HEK293 (cell line): Measurements from ENCODE around the gene PIK3R2.

Experiments used
- CTCF ChIA-PET: fragments of 350-600 bp; formaldehyde crosslinking; extraction: SDS; loops from one replicate; lab custom pipeline; 2021; ENCODE audit warnings: antibody characterized with exemption; lab: Yijun Ruan, JAX
- POLR2A ChIA-PET: fragments of 300-600 bp; formaldehyde crosslinking; extraction: SDS; loops from one replicate; lab custom pipeline; 2020; ENCODE audit warnings: antibody characterized with exemption, inconsistent platforms; lab: Yijun Ruan, JAX
- H3K27ac ChIP-seq: fragments of 200-500 bp; sonication (Bioruptor generic); 2 replicates; pipeline ENCODE4 v1.5.1; 2014; ENCODE audit warnings: low read depth, low read length, control low read depth, inconsistent platforms; ENCODE audit errors: extremely low read depth
- H3K36me3 ChIP-seq, 2 experiments: fragments of 200-500 bp in 1 of 2; sonication (Bioruptor generic) in 1 of 2; 1 replicate in 1 of 2; 2 replicates in 1 of 2; pipeline ENCODE4 v1.5.1; 2014 to 2017; ENCODE audit warnings: inconsistent platforms in 2 of 2, low read length in 2 of 2; ENCODE audit not compliant: control insufficient read depth in 2 of 2, insufficient read depth in 1 of 2
- H3K4me1 ChIP-seq: fragments of 200-500 bp; sonication (Bioruptor generic); 2 replicates; pipeline ENCODE4 v1.5.1; 2014; ENCODE audit warnings: mild to moderate bottlenecking, low read length, inconsistent platforms; ENCODE audit not compliant: control insufficient read depth, insufficient read depth
- H3K4me3 ChIP-seq: 2 replicates; pipeline ENCODE4 v1.5.1; 2011; ENCODE audit warnings: low read depth, mild to moderate bottlenecking, control low read depth, low read length, moderate library complexity
- H3K9me3 ChIP-seq: fragments of 200-500 bp; sonication (Bioruptor generic); 2 replicates; pipeline ENCODE4 v1.5.1; 2014; ENCODE audit warnings: low read depth, low read length, inconsistent platforms; ENCODE audit not compliant: control insufficient read depth, insufficient read depth
- HOXD13 ChIP-seq: sonication (generic); formaldehyde crosslinking; IDR thresholded peaks from 2 replicates; pipeline ENCODE4 v1.8.0; 2022; ENCODE audit warnings: missing genetic modification reagents, borderline replicate concordance
- IKZF3 ChIP-seq: fragments of 450-650 bp; IDR thresholded peaks from 2 replicates; pipeline ENCODE4 v1.5.0; 2018; ENCODE audit warnings: missing biosample characterization, mild to moderate bottlenecking, missing genetic modification characterization, moderate library complexity
- KLF16 ChIP-seq: fragments of 450-650 bp; formaldehyde crosslinking; IDR thresholded peaks from 2 replicates; pipeline ENCODE4 v1.5.1; 2017; ENCODE audit warnings: missing biosample characterization, missing genetic modification characterization
- SP2 ChIP-seq: fragments of 450-650 bp; formaldehyde crosslinking; IDR thresholded peaks from 2 replicates; pipeline ENCODE4 v1.5.1; 2016; ENCODE audit warnings: missing biosample characterization, missing genetic modification characterization
- ZBTB26 ChIP-seq: fragments of 450-650 bp; formaldehyde crosslinking; optimal IDR thresholded peaks from 2 replicates; pipeline ENCODE3; 2016; ENCODE audit warnings: missing biosample characterization, mild to moderate bottlenecking, missing genetic modification characterization
- ZFP3 ChIP-seq: fragments of 450-650 bp; formaldehyde crosslinking; IDR thresholded peaks from 2 replicates; pipeline ENCODE4 v1.5.1; 2016; ENCODE audit warnings: low read depth, missing biosample characterization, missing genetic modification characterization
- ZIC2 ChIP-seq: fragments of 450-650 bp; formaldehyde crosslinking; IDR thresholded peaks from 2 replicates; pipeline ENCODE4 v1.5.1; 2016; ENCODE audit warnings: missing biosample characterization, missing genetic modification characterization
- ZNF157 ChIP-seq: fragments of 450-650 bp; formaldehyde crosslinking; IDR thresholded peaks from 2 replicates; pipeline ENCODE4 v1.5.1; 2016; ENCODE audit warnings: missing biosample characterization, missing genetic modification characterization
- ZNF19 ChIP-seq: fragments of 450-650 bp; formaldehyde crosslinking; IDR thresholded peaks from 2 replicates; pipeline ENCODE4; 2016; ENCODE audit warnings: missing biosample characterization, missing genetic modification characterization, low read depth
- ZNF2 ChIP-seq: fragments of 450-650 bp; formaldehyde crosslinking; IDR thresholded peaks from 2 replicates; pipeline ENCODE4 v1.5.1; 2016; ENCODE audit warnings: missing biosample characterization, missing genetic modification characterization
- ZNF214 ChIP-seq: fragments of 450-650 bp; formaldehyde crosslinking; IDR thresholded peaks from 2 replicates; pipeline ENCODE4 v1.5.1; 2017; ENCODE audit warnings: missing biosample characterization, mild to moderate bottlenecking, missing genetic modification characterization, borderline replicate concordance
- ZNF26 ChIP-seq: fragments of 450-650 bp; formaldehyde crosslinking; IDR thresholded peaks from 2 replicates; pipeline ENCODE4 v1.5.1; 2016; ENCODE audit warnings: missing biosample characterization, missing genetic modification characterization
- ZNF585B ChIP-seq: fragments of 450-650 bp; formaldehyde crosslinking; IDR thresholded peaks from 2 replicates; pipeline ENCODE4 v1.5.1; 2016; ENCODE audit warnings: missing biosample characterization, missing genetic modification characterization
- ZNF610 ChIP-seq: fragments of 450-650 bp; formaldehyde crosslinking; IDR thresholded peaks from 2 replicates; pipeline ENCODE4 v1.5.1; 2016; ENCODE audit warnings: missing biosample characterization, missing genetic modification characterization, borderline replicate concordance
- ZNF623 ChIP-seq: fragments of 450-650 bp; formaldehyde crosslinking; IDR thresholded peaks from 2 replicates; pipeline ENCODE4 v1.5.1; 2016; ENCODE audit warnings: missing biosample characterization, missing genetic modification characterization
- TF ChIP-seq, protein P1 (sequence below): fragments of 450-650 bp; formaldehyde crosslinking; IDR thresholded peaks from 2 replicates; pipeline ENCODE4 v1.5.1; 2016; ENCODE audit warnings: missing biosample characterization, missing genetic modification characterization
- TF ChIP-seq, protein P2 (sequence below): fragments of 450-650 bp; formaldehyde crosslinking; IDR thresholded peaks from 2 replicates; pipeline ENCODE4 v1.5.1; 2016; ENCODE audit warnings: missing biosample characterization, missing genetic modification characterization, low read depth
- TF ChIP-seq, protein P3 (sequence below): fragments of 450-650 bp; IDR thresholded peaks from 2 replicates; pipeline ENCODE4 v1.5.1; 2018; ENCODE audit warnings: missing biosample characterization, mild to moderate bottlenecking, missing genetic modification characterization

PIK3R2 gene

DNA sequence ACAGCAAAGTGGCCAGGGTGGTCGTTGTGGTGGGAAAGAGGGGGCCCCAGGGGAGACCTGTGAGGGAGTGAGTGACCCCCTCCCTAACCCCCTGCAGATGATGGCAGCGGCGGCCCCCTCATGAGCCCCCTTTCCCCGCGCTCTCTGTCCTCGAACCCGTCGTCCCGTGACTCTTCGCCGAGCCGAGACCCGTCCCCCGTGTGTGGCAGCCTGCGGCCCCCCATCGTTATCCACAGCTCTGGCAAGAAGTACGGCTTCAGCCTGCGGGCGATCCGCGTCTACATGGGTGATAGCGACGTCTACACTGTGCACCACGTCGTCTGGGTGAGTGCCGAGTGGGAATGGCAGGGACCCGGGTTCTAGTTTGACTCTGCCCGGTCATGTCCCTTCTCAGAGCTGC is 8.1 kb upstream of the PIK3R2 start:
- Histone ChIP-seq H3K27ac (no peak overlapping the region), H3K4me3 (no peak overlapping the region), H3K9me3 (no peaks in the 10 kb centered on the region), H3K36me3 (peaks cover 0 to 42% of the 10 kb centered on the region in 2 experiments; a peak in 2 of 3 replicates), H3K4me1 (no peaks in the 10 kb centered on the region)
- ChIA-PET POLR2A (no interaction called here), CTCF (interaction anchor here (1.6 kb wide), 1 partner anchor 34 kb away, joined by 3 read pairs; no protein-coding TSS in a partner anchor)
- TF ChIP-seq HOXD13 (CRISPR knock-in tag) (no peak), ZNF623 (0 out of 2 replicates have a peak, but pooled peaks have one; percentile 0)

- CTCF ChIA-PET = interaction anchor here (1.6 kb wide), 1 partner anchor 34 kb away, joined by 3 read pairs; no protein-coding TSS in a partner anchor
- Histone ChIP-seq H3K36me3 (peaks cover 0 to 39% of the 10 kb centered on the region in 2 experiments; a peak in 2 of 3 replicates), H3K9me3 (no peaks in the 10 kb centered on the region), H3K4me3 (no peak overlapping the region), H3K27ac (no peak overlapping the region)
- POLR2A ChIA-PET = no interaction called here
- 0 out of 2 replicates have a peak, but pooled peaks have one; percentile 14 for TF ChIP-seq SP2 (tag by site-specific recombination)
- TF ChIP-seq ZNF26 (tag by site-specific recombination) = no peak
- TF ChIP-seq ZFP3 (tag by site-specific recombination) = peak; percentile 97
- TF ChIP-seq, all 188 proteins: peak for 2
- H3K4me1 ChIP-seq = no peaks in the 10 kb centered on the region
Observed at GRCh38 chr19:18145391-18145999, 7.5 kb upstream of the PIK3R2 start.

- CTCF ChIA-PET = no interaction called here
- TF ChIP-seq ZIC2 (tag by site-specific recombination) (0 out of 2 replicates have a peak, but pooled peaks have one; percentile 35), KLF16 (tag by site-specific recombination) (no peak)
- TF ChIP-seq, all 188 proteins: peak for 1
- H3K36me3 ChIP-seq = peaks cover 0 to 30% of the 10 kb centered on the region in 2 experiments; a peak in 2 of 3 replicates
- no peaks in the 10 kb centered on the region for H3K4me1 ChIP-seq
- no peaks in the 10 kb centered on the region for H3K9me3 ChIP-seq
- H3K4me3 ChIP-seq = no peak overlapping the region
- H3K27ac ChIP-seq = no peak overlapping the region
- POLR2A ChIA-PET = no interaction called here
Observed at GRCh38 chr19:18147396-18147795, 5.6 kb upstream of the PIK3R2 start.

GRCh38 chr19:18149596-18149975 is 3.4 kb upstream of the PIK3R2 start:
- CTCF ChIA-PET = interaction anchor here (0.6 to 0.7 kb wide), 2 partner anchors 200 to 239 kb away, joined by 3 read pairs; no protein-coding TSS in a partner anchor
- POLR2A ChIA-PET = no interaction called here
- no peaks in the 10 kb centered on the region; the same call in 1 of the 2 replicates for H3K4me1 ChIP-seq
- no peak for TF ChIP-seq ZNF157 (tag by site-specific recombination)
- TF ChIP-seq ZNF585B = no peak
- no peak for TF ChIP-seq ZNF610 (tag by site-specific recombination)
- TF ChIP-seq, protein P1, sequence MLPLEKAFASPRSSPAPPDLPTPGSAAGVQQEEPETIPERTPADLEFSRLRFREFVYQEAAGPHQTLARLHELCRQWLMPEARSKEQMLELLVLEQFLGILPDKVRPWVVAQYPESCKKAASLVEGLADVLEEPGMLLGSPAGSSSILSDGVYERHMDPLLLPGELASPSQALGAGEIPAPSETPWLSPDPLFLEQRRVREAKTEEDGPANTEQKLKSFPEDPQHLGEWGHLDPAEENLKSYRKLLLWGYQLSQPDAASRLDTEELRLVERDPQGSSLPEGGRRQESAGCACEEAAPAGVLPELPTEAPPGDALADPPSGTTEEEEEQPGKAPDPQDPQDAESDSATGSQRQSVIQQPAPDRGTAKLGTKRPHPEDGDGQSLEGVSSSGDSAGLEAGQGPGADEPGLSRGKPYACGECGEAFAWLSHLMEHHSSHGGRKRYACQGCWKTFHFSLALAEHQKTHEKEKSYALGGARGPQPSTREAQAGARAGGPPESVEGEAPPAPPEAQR (tag by site-specific recombination) = no peak
- TF ChIP-seq, protein P2, sequence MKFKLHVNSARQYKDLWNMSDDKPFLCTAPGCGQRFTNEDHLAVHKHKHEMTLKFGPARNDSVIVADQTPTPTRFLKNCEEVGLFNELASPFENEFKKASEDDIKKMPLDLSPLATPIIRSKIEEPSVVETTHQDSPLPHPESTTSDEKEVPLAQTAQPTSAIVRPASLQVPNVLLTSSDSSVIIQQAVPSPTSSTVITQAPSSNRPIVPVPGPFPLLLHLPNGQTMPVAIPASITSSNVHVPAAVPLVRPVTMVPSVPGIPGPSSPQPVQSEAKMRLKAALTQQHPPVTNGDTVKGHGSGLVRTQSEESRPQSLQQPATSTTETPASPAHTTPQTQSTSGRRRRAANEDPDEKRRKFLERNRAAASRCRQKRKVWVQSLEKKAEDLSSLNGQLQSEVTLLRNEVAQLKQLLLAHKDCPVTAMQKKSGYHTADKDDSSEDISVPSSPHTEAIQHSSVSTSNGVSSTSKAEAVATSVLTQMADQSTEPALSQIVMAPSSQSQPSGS (tag by site-specific recombination) = no peak
- TF ChIP-seq, protein P3, sequence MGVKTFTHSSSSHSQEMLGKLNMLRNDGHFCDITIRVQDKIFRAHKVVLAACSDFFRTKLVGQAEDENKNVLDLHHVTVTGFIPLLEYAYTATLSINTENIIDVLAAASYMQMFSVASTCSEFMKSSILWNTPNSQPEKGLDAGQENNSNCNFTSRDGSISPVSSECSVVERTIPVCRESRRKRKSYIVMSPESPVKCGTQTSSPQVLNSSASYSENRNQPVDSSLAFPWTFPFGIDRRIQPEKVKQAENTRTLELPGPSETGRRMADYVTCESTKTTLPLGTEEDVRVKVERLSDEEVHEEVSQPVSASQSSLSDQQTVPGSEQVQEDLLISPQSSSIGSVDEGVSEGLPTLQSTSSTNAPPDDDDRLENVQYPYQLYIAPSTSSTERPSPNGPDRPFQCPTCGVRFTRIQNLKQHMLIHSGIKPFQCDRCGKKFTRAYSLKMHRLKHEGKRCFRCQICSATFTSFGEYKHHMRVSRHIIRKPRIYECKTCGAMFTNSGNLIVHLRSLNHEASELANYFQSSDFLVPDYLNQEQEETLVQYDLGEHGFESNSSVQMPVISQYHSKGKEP = no peak
- no peak for TF ChIP-seq ZNF19 (tag by site-specific recombination)
- no peak for TF ChIP-seq ZBTB26
- no peak for TF ChIP-seq IKZF3 (tag by site-specific recombination)
- TF ChIP-seq ZNF214 = no peak
- TF ChIP-seq ZNF2 = no peak

More at GRCh38 chr19:18149596-18149975, 3.4 kb upstream of the PIK3R2 start:
- H3K4me3 ChIP-seq = no peak overlapping the region
- peaks cover 0 to 19% of the 10 kb centered on the region in 2 experiments; a peak in 1 of 3 replicates for H3K36me3 ChIP-seq
- H3K27ac ChIP-seq = no peak overlapping the region
- H3K9me3 ChIP-seq = no peaks in the 10 kb centered on the region
